Memory B cell (primary cell): Measurements from ENCODE around the gene NFKBIZ.

Experiments
- ATAC-seq: fragments of 150-1000 bp; cut with Tn5 transposase; 2 replicates; pipeline ENCODE4 v1.10.0; 2021; ENCODE audit warnings: low read depth, mild to moderate bottlenecking, moderate library complexity
- DNase-seq, 2 donors: peaks; one replicate each; pipeline ENCODE4 v3.0.0; 2022; ENCODE audit warnings: low spot score in 2 of 2
- H3K27ac Mint-ChIP-seq: one replicate; pipeline ENCODE4 v1.8.0; 2022; ENCODE audit warnings: mild to moderate bottlenecking, moderate library complexity, mixed read lengths
- H3K27me3 Mint-ChIP-seq: one replicate; pipeline ENCODE4 v1.8.0; 2022; ENCODE audit warnings: mixed read lengths
- H3K36me3 Mint-ChIP-seq: one replicate; pipeline ENCODE4 v1.8.0; 2022; ENCODE audit warnings: mild to moderate bottlenecking, mixed read lengths
- H3K4me1 Mint-ChIP-seq: one replicate; pipeline ENCODE4 v1.8.0; 2022; ENCODE audit warnings: mixed read lengths
- H3K4me3 Mint-ChIP-seq: one replicate; pipeline ENCODE4 v1.8.0; 2022; ENCODE audit warnings: mild to moderate bottlenecking, moderate library complexity, mixed read lengths
- H3K9me3 Mint-ChIP-seq: one replicate; pipeline ENCODE4 v1.8.0; 2022; ENCODE audit warnings: mixed read lengths

The NFKBIZ gene

DNA sequence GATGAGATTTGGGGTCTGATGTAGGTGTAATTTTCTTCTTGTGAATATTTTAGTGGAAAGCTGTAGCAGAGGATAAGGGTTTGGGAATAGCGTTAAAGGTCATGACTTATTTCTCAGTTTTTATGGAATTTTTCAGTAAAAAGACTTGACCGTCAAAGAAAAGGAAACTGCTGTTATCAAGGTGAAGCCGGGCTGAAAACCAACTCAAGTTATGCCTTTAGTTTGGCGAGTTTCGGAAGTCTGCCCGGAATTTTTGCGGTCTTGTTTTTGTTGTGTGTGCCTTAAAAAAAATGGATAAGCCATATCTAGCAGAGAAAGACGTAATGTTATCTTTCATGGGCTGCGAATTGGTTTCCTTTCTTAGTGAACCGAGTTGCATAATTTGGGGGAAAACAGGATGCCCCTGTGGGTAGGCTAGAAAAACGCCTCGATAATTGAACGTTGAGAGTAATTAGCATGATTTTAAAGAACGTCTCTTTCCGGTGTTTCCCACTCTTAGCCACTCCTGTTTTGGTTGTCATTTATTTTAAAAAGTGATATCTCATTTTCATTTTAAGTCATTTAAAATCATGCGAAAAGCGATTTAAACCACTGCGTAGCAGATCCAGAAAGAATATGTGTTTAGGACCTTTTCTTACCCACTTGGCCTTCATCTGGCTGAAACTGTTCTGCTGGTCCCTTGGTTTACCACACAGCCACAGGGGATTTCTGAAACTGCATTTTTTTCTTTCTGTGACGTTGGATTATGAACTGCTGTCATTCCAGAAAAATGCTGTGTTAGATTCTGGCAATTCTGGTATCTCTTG lies 1.1 kb downstream of the NFKBIZ start:
- Mint-ChIP-seq H3K27me3 (no peaks in the 10 kb centered on the region), H3K27ac (peak overlapping the region; percentile 97), H3K4me3 (peak overlapping the region; percentile 90), H3K9me3 (no peaks in the 10 kb centered on the region), H3K4me1 (peaks cover 45% of the 10 kb centered on the region), H3K36me3 (peaks cover 27% of the 10 kb centered on the region)
- ATAC-seq (peak; percentile 25), DNase-seq (peak in 1 of 2 donors; percentile 48)

DNA sequence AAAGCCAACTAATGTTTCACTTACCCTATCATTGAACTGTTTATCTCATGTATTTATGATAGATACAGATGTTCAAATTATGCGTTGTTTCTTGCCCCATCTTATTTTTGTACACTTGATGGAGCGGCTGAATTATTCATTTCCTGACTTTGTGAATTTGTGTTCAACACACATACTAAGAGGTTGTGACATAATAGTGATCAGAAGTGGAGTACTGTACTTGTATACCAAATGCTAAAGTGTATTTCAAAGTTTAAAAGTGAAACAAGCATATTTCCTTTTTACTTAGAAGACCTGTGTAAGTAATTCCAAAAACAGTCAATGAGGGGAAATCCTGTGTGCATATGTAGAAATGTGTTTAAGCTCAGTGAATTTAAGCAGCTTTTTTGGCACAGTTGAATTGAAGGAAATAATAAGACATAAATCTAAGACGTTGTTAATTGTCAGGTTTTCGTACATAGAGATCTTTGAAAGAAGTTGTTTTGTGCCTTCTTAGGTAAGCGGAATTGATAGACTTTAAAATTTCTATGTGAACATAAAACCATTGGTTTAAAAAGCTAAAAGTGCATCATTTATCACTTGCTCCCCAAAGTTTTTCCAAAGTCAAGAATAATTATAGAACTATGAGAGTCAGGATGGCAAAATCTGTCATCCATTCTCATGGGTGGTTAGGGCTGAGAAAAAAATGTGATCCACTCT lies 1.9 kb downstream of the NFKBIZ start:
- Mint-ChIP-seq H3K4me1 (peaks cover 45% of the 10 kb centered on the region), H3K27me3 (no peaks in the 10 kb centered on the region), H3K36me3 (peaks cover 31% of the 10 kb centered on the region), H3K9me3 (no peaks in the 10 kb centered on the region), H3K27ac (peak overlapping the region; percentile 97), H3K4me3 (peak overlapping the region; percentile 90)
- DNase-seq (no peak), ATAC-seq (no peak)

DNA sequence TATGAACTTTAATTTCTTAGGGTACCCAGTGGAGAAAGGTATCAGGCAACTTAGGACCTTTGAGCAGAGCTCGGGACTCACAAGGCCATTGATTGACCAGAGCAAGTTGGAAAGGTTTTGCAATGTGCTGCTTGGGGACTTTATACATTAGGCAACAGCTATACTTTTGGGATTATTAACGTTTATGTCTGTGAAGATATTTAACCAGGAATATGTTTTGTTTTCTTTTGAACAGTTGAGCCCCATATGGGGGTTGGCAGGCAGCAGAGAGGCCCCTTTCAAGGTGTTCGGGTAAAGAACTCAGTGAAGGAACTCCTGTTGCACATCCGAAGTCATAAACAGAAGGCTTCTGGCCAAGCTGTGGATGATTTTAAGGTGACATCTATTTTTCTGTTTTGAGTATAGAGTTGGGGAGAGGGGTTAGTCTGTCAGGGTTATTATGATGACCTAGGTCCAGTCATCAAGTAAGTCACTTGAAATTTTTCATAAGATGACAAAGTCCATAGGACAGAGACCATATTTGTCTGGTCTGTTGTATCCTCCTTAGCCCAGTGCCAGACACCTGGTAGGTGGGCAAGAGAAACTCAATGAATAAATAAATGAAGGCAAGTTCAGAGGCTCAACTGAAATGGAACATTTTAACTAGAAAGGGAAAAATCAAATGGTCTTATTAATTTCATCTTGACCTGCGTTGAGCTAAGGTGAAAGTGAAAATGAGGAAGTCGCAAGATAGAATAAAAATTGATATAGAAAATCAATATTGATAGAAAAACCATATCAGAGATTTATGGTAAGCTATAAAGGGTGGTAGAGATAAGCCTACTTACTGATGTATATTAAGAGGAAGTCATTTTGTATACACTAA lies 2.8 kb downstream of the NFKBIZ start:
- no peak for ATAC-seq
- Mint-ChIP-seq H3K27me3 (no peaks in the 10 kb centered on the region), H3K4me1 (peaks cover 40% of the 10 kb centered on the region), H3K36me3 (peaks cover 33% of the 10 kb centered on the region), H3K27ac (peak overlapping the region; percentile 97), H3K9me3 (no peaks in the 10 kb centered on the region), H3K4me3 (peak overlapping the region; percentile 90)
- DNase-seq: no peak

DNA sequence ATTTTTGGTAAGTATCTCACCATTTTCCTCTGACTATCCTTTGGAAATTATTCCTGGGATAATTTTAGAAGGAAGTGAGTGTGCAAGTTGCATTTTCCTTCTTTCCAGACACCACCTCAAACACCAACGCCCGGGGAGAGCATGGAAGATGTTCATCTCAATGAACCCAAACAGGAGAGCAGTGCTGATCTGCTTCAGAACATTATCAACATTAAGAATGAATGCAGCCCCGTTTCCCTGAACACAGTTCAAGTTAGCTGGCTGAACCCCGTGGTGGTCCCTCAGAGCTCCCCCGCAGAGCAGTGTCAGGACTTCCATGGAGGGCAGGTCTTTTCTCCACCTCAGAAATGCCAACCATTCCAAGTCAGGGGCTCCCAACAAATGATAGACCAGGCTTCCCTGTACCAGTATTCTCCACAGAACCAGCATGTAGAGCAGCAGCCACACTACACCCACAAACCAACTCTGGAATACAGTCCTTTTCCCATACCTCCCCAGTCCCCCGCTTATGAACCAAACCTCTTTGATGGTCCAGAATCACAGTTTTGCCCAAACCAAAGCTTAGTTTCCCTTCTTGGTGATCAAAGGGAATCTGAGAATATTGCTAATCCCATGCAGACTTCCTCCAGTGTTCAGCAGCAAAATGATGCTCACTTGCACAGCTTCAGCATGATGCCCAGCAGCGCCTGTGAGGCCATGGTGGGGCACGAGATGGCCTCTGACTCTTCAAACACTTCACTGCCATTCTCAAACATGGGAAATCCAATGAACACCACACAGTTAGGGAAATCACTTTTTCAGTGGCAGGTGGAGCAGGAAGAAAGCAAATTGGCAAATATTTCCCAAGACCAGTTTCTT lies 3.9 kb downstream of the NFKBIZ start:
- ATAC-seq (no peak), DNase-seq (no peak)
- Mint-ChIP-seq H3K27me3 (no peaks in the 10 kb centered on the region), H3K9me3 (no peaks in the 10 kb centered on the region), H3K27ac (peak overlapping the region; percentile 97), H3K4me3 (peak overlapping the region; percentile 8), H3K4me1 (peaks cover 37% of the 10 kb centered on the region), H3K36me3 (peaks cover 40% of the 10 kb centered on the region)

DNA sequence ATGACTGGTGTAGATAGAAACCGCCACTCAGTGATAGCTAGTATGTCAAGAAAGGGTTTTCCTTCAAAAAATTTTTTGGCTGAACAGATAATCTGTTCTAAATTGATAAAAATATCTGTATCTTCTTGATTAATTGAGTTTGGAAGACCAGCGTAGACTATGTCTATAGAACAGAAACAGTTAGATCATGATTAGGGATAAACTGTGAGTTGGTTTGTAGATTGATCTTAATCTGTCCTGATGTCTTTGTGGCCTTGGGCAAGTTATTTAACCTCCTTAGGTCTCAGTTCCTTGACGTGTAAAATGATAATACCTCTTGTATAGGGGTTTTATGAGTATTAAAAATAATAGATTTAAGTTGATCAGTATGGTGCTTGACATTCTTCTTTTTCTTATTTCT lies 4.7 kb downstream of the NFKBIZ start:
- ATAC-seq (no peak), DNase-seq (no peak)
- Mint-ChIP-seq H3K9me3 (no peaks in the 10 kb centered on the region), H3K27ac (no peak overlapping the region), H3K4me1 (peaks cover 34% of the 10 kb centered on the region), H3K4me3 (no peak overlapping the region), H3K27me3 (no peaks in the 10 kb centered on the region), H3K36me3 (peaks cover 47% of the 10 kb centered on the region)

DNA sequence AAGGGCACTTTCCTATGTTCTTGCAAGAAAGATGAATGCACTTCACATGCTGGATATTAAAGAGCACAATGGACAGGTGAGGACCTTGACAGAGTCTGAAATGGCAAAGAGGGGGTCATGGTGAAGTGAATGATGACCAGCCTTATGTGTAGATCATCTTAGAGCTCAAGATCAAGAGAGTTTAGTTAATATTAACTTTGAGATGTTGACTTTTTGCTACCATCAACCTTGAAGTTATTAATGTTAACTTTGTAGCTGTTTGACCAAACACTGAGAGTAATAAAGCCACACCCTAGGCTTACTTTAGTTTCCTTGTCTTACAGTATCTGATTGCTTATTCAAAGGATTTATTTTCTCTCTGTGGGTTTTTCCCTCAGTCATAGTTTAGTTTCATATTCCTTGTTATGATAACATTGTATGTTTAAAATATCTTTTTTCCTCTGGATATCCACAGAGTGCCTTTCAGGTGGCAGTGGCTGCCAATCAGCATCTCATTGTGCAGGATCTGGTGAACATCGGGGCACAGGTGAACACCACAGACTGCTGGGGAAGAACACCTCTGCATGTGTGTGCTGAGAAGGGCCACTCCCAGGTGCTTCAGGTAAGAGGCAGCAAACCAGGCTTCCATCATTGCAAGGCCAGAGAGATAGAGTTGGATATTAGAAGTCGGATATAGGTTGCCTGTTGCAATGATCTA lies 5.4 kb downstream of the NFKBIZ start:
- peaks cover 51% of the 10 kb centered on the region for H3K36me3 Mint-ChIP-seq
- ATAC-seq (no peak), DNase-seq (no peak)
- no peak overlapping the region for H3K4me3 Mint-ChIP-seq
- H3K27ac Mint-ChIP-seq: peak overlapping the region; percentile 19
- peaks cover 34% of the 10 kb centered on the region for H3K4me1 Mint-ChIP-seq
- H3K27me3 Mint-ChIP-seq: no peaks in the 10 kb centered on the region
- no peaks in the 10 kb centered on the region for H3K9me3 Mint-ChIP-seq

DNA sequence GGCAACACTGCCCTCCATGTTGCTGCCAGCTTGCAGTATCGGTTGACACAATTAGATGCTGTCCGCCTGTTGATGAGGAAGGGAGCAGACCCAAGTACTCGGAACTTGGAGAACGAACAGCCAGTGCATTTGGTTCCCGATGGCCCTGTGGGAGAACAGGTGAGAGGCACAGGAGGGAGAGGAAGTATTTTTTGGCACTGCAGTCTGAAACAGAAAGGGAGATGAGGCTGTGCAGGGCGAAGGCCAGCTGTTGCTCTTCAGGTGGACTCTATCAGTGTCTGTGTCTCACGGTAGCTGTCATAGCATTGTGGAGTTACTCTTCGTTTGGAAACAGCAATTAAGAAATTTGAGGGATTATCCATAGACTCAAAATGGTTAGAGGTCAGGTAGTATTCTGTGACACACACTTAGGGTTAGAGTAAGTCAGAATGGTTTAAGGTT lies 8.0 kb downstream of the NFKBIZ start:
- Mint-ChIP-seq H3K4me1 (peaks cover 34% of the 10 kb centered on the region), H3K27ac (peak overlapping the region; percentile 76), H3K36me3 (peaks cover 63% of the 10 kb centered on the region), H3K9me3 (peaks cover 2% of the 10 kb centered on the region), H3K27me3 (no peaks in the 10 kb centered on the region), H3K4me3 (no peak overlapping the region)
- no peak for ATAC-seq
- DNase-seq: no peak

DNA sequence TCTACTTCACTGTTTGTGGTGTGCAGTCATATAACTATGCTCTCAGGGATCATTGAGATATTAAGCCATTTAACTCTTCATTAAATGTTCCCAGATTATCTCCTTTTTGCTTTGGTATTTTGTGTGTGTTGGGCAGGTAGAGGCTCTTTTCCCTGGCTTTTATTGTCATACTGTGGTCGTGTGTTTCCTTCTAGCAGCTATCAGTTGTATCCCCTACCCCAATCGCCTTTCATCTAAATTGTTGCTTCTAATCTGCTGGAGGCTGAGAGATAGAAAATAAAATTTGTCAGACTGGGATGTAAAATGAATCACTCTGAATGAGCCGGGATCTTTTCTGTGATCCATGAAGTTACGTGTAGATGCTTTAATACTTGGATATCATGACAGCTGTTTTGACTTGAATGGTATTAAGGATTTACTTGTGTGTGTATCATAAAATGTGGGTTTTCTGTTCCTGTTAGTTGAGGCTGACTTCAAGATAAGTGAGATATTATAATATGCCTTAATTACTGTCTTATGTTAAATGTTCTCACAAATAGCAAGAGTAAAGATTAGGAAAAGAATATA lies 9.2 kb downstream of the NFKBIZ start:
- Mint-ChIP-seq H3K27me3 (no peaks in the 10 kb centered on the region), H3K27ac (peak overlapping the region; percentile 1), H3K9me3 (peaks cover 2% of the 10 kb centered on the region), H3K4me1 (peaks cover 27% of the 10 kb centered on the region), H3K36me3 (peaks cover 53% of the 10 kb centered on the region), H3K4me3 (no peak overlapping the region)
- DNase-seq (no peak), ATAC-seq (no peak)

DNA sequence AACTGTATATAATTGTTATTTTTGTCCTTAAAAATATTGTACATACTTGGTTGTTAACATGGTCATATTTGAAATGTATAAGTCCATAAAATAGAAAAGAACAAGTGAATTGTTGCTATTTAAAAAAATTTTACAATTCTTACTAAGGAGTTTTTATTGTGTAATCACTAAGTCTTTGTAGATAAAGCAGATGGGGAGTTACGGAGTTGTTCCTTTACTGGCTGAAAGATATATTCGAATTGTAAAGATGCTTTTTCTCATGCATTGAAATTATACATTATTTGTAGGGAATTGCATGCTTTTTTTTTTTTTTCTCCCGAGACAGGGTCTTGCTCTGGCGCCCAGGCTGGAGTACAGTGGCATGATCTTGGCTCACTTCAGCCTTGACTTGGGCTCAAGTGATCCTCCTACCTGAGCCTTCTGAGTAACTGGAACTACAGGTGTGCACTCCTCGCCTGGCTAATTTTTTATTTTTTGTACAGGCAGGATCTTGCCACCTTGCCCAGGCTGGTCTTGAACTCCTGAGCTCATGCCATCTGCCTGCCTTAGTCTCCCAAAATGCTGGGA lies 10.7 kb downstream of the NFKBIZ start:
- H3K4me3 Mint-ChIP-seq: no peak overlapping the region
- peaks cover 26% of the 10 kb centered on the region for H3K4me1 Mint-ChIP-seq
- peaks cover 2% of the 10 kb centered on the region for H3K9me3 Mint-ChIP-seq
- H3K36me3 Mint-ChIP-seq: peaks cover 48% of the 10 kb centered on the region
- ATAC-seq (no peak), DNase-seq (no peak)
- no peaks in the 10 kb centered on the region for H3K27me3 Mint-ChIP-seq
- no peak overlapping the region for H3K27ac Mint-ChIP-seq

DNA sequence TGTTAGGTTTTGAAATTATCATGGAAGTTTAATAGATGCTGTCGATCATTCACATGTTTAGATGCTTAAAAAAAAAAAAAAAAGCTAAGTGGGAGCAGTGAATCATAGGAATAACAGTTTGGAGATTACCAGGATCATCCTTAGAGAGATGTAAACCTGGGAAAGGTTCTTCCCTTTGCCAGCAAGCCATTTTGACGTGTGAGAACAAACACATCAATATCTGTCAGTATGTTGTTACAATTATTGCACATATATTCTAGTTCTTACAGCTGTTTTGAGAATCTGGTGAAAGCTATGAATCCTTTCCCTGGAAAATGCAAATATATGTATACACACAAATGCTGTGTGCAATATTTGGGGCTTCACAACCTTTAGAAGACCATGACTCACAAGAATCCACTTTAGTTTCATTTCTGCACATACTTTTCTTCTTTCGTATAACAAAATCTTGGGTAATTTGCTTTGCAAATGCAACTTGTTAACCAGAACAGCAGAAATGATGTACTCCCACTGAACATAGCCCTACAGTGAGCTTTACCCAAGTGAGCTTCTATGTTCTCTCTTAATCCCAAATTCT lies 12.0 kb downstream of the NFKBIZ start:
- peaks cover 23% of the 10 kb centered on the region for H3K4me1 Mint-ChIP-seq
- peak; percentile 67 for ATAC-seq
- H3K9me3 Mint-ChIP-seq: peaks cover 2% of the 10 kb centered on the region
- peak overlapping the region; percentile 66 for H3K27ac Mint-ChIP-seq
- peak overlapping the region; percentile 24 for H3K4me3 Mint-ChIP-seq
- H3K36me3 Mint-ChIP-seq: peaks cover 41% of the 10 kb centered on the region
- no peak for DNase-seq
- H3K27me3 Mint-ChIP-seq: no peaks in the 10 kb centered on the region

DNA sequence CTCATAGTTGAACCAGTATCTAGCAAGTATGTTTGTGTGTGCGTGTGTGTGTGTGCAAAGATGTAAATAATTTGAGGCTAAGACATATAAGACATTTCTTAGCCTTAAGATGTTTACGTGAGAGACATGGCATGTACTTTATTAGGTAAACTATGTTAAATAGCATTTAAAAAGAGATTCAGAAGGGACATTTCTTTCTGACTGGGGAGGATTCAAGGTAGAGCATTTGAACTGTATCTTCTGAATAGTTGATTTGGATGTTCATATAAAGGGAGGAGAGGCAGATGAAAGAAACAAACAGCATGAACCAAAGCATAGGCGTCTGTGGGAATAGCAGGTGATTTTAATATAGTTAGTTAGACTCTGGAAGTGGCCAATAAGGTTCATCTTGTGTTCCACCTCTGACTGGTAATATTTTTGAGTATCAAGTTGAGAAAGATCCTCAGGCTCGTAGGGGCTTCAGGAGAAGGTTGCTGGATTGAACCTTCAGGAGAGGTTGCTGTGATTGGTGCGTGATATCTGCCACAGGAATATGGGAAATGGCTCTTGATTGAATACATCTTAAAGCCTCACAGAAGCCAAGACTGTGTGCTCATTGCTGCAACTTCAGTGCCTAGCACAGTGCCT lies 12.6 kb downstream of the NFKBIZ start:
- H3K36me3 Mint-ChIP-seq: peaks cover 40% of the 10 kb centered on the region
- H3K27me3 Mint-ChIP-seq: no peaks in the 10 kb centered on the region
- ATAC-seq: no peak
- no peak for DNase-seq
- H3K4me1 Mint-ChIP-seq: peaks cover 23% of the 10 kb centered on the region
- H3K4me3 Mint-ChIP-seq: peak overlapping the region; percentile 24
- H3K27ac Mint-ChIP-seq: peak overlapping the region; percentile 66
- peaks cover 2% of the 10 kb centered on the region for H3K9me3 Mint-ChIP-seq
